ENCODE results near the gene CD247.

Gene CD247

GRCh38 chr1:167532375-167532774 lies 14.0 kb upstream of the CD247 start:
- in situ Hi-C loops (cut with MboI; ENCODE audit: low pct_unique_long_range_greater_than_20kb, low sequenced_read_pairs, unreplicated experiment) = loop anchor here (10.0 to 25.0 kb wide), 3 partner anchors 88 to 468 kb away; no protein-coding TSS in a partner anchor
- no peak for DNase-seq (ENCODE audit: low spot score)
- TF ChIP-seq CTCF (IDR thresholded peaks at IDR 0.05; ENCODE audit: extremely low read depth, insufficient read depth, missing control alignments) = no peak

- no peak for TF ChIP-seq CTCF (IDR thresholded peaks at IDR 0.05; ENCODE audit: extremely low read depth, insufficient read depth, missing control alignments)
- in situ Hi-C loops (cut with MboI; ENCODE audit: low pct_unique_long_range_greater_than_20kb, low sequenced_read_pairs, unreplicated experiment) = loop anchor here (10.0 to 25.0 kb wide), 3 partner anchors 85 to 465 kb away; no protein-coding TSS in a partner anchor
- no peak for DNase-seq (ENCODE audit: low spot score)
Measured at GRCh38 chr1:167529829-167530474, 11.6 kb upstream of the CD247 start.

- in situ Hi-C loops (cut with MboI; ENCODE audit: low pct_unique_long_range_greater_than_20kb, low sequenced_read_pairs, unreplicated experiment) = loop anchor here (25.0 kb wide), 1 partner anchor 266 kb away; no protein-coding TSS in a partner anchor
- TF ChIP-seq CTCF (IDR thresholded peaks at IDR 0.05; ENCODE audit: extremely low read depth, insufficient read depth, missing control alignments) = no peak
- DNase-seq (ENCODE audit: low spot score) = no peak
Measured at GRCh38 chr1:167528057-167528728, 9.9 kb upstream of the CD247 start.

GRCh38 chr1:167526667-167527383 lies 8.5 kb upstream of the CD247 start:
- no peak for DNase-seq (ENCODE audit: low spot score)
- in situ Hi-C loops (cut with MboI; ENCODE audit: low pct_unique_long_range_greater_than_20kb, low sequenced_read_pairs, unreplicated experiment) = loop anchor here (25.0 kb wide), 1 partner anchor 265 kb away; no protein-coding TSS in a partner anchor
- no peak for TF ChIP-seq CTCF (IDR thresholded peaks at IDR 0.05; ENCODE audit: extremely low read depth, insufficient read depth, missing control alignments)

- DNase-seq (ENCODE audit: low spot score) = no peak
- TF ChIP-seq CTCF (IDR thresholded peaks at IDR 0.05; ENCODE audit: extremely low read depth, insufficient read depth, missing control alignments) = no peak
- in situ Hi-C loops (cut with MboI; ENCODE audit: low pct_unique_long_range_greater_than_20kb, low sequenced_read_pairs, unreplicated experiment) = loop anchor here (25.0 kb wide), 1 partner anchor 262 kb away; no protein-coding TSS in a partner anchor
Measured at GRCh38 chr1:167524651-167525050, 6.3 kb upstream of the CD247 start.

GRCh38 chr1:167522246-167522645 lies 3.9 kb upstream of the CD247 start:
- no peak for TF ChIP-seq CTCF (IDR thresholded peaks at IDR 0.05; ENCODE audit: extremely low read depth, insufficient read depth, missing control alignments)
- DNase-seq (ENCODE audit: low spot score) = no peak
- in situ Hi-C loops (cut with MboI; ENCODE audit: low pct_unique_long_range_greater_than_20kb, low sequenced_read_pairs, unreplicated experiment) = no loop called here
